GM19372 (cell line): ENCODE results near the gene ARHGAP10.
A peak's percentile ranks its signal among the peaks of the same experiment; 100 is the strongest.

ENCODE experiments used
- ATAC-seq: cut with Tn5 transposase; IDR thresholded peaks from one replicate; pipeline ENCODE4 v1.9.1; 2021; ENCODE audit warnings: mild to moderate bottlenecking, low read depth, moderate library complexity; ENCODE audit not compliant: unreplicated experiment

Gene ARHGAP10

DNA sequence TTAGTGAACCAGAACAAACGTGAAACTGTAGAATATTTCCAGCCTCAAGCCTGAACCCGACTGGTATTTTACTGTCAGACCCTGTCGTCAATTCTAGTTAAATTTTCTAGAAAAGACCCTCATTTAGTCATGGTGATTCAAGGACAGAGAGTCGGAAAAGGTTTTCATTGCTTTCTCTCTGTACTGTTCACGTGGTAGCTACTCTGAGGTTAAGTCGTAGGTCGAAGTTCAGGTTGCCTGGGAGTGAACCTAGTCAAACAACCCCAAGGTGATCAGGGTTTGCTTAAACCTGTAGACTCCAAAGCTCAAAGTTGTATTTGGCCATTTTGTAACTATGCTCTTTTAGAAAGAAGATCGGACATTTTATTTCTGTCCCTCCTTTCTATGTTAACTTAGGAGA lies 283.6 kb downstream of the ARHGAP10 start:
- no peak for ATAC-seq

DNA sequence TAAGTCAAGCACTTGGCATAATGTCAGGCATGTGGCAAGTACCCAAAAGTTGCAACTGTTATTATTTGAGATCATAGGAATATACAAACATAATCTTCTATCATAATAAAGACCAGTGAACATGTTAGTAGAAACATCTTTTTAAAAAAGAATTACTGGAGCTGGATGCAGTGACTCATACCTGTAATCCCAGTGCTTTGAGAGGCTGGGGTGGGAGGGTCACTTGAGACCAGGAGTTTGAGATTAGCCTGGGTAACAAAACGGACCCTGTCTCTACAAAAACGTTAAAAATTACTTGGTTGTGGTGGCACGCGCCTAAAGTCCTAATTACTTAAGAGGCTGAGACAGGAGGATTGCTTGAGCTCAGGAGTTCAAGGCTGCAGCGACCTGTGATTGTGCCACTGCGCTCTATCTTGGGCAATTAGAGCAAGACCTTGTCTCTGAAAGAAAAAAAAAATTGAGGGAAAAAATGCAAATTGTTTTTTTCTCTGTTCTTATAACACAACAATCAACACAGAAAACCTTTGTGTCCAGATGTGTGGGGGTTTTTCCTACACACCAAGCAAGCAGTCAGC lies 284.3 kb downstream of the ARHGAP10 start:
- no peak for ATAC-seq

DNA sequence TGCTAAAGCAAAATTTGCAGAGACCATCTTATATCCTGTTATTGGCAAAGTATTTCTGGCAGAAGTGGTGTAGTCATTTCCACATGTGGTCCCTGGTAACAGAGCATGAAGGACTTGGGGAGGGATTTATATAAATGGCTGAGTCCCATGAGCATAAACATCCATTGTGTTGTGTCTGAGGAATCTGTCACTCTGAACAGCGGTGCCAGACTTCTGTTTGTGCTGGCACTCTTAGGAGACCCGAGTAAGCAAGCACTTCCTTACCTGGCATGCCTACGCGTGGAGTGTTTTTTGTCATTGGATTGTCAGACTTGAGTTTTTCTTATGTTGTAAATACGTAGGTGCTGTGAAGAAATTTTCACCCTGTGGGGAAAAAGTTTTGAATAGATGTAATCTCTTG lies 285.9 kb downstream of the ARHGAP10 start:
- ATAC-seq: no peak

DNA sequence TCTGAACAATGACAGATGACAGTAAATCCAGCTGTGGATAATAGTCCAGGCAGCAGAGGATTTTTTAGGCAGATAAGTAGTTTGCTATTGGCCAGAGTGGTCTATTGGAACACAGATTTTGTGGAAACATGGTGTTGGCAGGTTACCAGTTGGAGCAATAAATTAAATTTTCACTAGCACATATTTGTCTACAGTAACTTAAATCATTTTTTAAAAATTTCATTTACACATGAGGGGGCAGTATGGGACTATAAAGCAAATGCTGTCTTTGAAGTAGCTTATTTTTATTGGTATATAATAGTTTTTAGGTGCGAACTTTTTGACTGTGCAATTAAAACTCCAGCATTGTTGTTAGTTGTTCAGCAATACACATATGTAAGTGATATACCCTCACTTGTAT lies 289.8 kb downstream of the ARHGAP10 start:
- ATAC-seq: no peak

DNA sequence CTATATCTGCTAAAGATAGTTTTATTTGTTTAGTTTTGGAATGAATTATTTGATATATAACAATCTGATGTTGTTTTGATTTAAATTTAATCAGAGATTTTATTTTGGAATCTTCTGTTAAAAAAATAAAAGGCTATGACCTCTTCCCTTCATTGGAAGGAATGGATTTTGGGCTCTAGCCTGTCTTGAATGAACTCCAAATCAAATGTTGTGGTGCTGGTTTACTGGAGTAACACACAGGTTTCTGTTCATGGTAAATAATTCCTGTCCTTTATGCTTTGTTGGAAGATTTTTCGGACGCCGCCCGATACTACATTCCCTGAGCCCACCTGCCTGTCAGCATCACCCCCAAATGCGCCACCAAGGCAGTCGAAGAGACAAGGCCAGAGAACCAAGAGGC lies 291.1 kb downstream of the ARHGAP10 start:
- no peak for ATAC-seq

DNA sequence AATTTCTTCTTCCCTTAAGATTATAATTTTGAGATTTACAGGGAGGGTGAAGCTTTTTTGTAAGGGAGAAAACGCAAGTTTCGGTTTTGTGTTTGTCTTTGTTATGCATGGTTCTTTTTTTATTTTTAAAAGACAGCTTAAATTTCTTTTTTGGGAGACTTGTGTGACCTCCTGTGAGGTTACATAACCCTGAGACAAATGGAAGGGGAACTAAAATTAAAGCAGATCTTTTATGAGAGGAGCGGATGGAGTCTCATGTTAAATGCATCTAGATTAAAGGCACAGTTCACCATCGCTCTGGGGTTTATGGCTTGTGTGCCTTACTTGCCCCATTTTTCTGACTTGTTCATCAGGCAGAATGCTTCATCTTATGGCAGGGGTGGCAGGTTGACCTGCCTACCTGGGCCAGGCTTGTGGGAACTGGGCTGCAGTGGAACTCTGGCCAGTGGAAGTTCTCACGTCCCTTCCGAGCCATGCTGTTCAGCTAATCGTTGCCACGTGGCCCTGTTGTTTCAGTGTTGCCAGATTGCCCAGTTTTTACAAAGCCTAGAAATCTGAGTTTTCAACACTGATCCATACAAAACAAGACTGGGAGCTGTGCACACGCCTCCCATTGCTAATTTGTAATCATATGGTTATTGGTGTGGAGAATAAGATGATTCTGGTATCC lies 291.8 kb downstream of the ARHGAP10 start:
- no peak for ATAC-seq

DNA sequence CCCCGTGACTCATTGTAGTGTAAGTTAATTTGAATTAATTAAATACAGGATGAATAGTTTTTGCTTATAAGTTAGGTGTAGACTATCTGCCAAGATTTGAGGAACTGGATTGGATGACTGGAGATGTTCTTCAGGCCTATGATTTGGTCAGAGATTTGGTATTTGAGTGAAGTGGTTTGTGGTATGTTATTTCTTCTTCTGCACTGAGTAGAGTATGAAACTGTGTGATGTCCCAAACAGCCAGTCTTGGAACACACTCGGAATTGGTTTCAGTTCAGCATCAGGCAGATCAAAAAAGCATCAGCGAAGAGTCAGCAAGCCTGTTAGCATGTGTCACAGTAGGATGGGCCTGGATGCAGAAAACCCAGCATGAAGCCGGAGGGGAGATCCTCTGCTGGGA lies 294.1 kb downstream of the ARHGAP10 start:
- no peak for ATAC-seq

DNA sequence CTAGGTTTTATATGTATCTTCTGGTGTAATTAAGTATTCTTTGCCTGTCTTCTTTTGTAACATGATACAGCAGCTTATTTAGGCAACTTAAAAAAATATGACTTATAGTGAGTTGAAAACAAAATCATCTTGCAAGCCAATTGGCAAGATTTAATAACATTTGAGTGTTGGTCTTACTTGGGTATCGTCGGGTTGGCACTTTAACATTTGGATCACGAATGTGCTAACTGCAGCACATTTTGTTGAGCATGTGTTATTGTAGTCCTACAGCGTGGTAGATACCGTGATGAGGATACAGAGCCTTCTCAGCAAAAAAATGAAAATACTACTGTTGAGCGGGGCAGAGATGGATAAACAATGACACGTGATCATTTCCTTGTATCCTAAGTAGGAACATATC lies 295.3 kb downstream of the ARHGAP10 start:
- no peak for ATAC-seq

DNA sequence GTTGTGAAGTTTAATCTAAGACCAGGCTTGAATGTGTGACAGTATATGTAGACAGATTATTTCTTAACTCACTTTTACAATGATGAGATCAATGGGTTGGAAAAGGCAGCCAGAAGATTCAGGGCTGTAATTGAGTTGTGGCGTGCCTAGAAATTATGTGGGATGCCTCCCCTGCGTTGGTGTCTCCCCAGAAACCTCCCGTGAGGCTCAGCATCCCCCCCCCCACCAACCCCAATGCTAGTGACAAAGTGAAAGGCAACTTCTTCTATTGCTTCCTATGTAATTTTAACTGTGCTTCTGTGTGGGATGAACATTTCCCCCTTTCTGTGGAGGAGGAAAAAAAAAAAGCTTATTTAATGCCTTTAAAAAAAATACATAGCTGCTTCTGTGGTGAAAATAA lies 297.9 kb downstream of the ARHGAP10 start:
- ATAC-seq: no peak

DNA sequence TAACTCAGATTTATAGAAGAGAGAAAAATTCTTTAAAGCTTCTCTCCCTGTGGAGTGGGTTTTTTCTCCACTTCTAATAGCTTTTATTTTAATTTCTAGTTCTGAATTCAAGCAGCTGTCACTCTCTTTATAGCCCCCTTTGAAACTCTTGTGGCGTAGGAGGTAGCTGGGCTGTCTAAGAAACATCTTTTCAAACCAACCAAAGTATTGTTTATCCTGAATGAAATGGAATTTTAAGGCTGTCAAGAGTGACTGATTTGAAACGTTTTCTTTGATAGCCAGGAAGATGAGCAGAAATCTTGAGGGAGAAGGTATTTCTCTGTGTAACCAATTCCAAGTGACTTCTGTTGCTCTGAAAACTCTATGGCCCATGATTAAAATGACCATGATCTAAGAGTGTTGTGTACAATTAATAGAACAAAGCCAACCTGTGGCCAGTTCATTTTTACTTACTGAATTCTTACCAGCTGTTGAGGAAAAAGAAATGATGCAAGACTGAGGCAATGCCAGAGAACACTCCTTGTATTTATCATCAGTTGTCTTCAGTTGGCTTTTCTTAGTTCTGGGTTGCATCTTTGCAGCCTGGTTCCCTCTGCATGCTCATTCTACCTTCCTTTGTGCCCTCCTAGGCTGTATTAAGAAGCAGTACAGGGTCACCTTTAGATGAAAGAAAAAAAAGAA lies 298.4 kb downstream of the ARHGAP10 start:
- no peak for ATAC-seq

DNA sequence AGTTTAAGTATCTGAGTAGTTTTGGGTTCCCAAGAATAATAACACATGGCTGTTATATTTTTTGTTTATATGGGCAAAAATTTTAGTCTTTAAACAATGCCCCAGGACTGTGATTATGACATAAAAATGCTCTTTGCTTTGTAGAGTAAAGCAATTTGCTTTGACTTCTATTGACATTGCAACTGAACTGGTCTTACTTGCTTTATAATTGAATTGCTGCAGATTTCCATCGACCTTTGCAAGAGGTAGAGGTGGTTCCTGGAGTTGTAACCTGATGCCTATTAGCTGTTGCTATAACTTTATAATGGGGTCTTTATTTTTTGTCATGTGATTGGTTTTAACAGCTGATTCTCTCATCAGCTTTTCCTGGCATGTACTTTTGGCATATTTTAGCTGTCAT lies 302.9 kb downstream of the ARHGAP10 start:
- ATAC-seq: no peak

DNA sequence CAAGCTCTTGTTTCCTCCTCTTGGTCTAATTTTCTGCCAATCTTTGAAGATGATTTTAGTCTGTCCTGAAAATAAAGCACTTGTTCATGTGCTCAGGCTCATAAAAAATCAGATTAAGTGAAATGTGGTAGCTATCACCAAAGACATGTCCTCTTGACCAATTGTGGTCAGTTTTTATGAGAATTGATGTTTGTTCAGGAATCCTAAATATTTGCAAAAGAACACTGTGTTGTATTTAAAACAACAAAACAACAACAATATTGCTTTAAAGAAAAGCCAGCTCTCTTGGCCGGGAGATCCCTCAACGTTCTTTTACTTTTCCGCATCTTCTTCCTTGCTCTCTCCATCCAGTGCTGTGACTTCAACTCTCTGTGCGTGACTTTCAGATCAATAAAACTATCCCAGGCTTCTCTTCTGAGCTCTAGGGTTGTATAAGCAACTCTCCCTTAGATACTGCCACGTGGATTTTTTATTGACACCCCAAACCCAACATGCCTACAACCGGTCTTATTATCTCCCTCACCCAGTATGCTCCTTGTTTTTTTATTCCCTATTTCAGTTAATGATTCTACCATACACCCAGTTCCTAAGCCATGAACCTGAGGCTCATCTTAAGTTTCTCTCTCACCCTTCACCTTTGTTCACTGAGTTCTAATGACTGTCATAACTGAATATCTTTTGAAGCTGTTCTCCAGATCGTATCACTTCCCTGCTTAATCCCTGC lies 309.9 kb downstream of the ARHGAP10 start:
- ATAC-seq: no peak

DNA sequence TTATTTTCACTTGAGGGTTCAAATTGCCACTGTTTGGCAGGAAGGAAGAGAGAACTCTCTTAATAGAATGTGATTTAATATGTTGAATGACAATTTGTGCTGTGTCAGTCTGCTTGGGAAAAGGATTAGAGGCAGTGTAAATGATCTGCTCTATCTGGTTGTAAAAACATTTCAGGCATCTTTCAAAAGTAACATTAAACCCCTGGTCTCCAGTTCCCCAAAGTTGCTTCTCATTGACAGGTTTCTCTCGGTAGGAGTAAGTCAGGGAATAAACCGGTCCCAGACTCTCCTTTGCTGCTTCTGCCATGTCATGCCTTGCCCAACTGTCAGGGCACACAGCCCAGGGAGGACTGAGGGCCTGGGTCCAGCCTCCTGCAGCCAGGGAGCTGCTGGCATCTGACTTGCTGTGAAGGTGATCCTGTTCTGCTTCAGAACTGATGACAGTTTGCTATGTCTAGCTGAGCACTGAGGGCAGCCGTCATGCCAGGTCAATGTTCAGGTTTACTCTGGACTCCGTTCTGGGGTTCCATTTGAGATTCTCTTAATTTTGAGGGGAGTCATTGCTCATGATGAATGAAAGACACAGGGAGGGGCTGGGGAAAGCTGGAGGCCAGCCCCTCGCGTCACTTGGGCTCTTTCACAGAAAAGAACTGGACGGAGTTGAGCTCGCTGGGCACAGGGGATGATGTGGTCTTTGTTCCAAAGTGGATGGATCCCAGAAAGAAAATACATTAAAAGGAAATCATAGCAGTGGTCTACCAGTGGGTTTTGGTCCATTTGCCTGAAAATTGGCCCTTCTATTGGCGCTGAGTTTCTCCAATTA lies 312.4 kb downstream of the ARHGAP10 start:
- no peak for ATAC-seq

DNA sequence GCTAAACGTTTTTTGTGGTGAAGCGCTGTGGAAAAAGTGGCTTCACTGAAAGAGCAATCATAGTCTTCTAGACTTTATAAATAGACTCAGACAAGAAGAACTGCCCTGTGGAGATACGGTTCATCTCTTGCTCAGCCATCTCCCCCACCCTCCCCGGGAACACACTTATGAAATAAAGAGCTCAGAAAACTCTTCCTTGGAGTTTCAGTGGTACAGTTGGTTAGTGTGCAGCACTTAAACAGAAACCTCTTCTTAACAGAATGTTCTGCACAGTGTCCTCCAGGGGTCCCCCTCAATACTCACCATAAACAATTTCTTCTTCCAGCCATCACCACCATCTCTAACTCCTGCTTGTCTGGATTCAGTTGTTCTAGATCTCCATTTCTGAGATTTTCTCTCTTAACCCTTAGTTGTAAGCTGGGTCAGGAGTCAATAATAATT lies 313.0 kb downstream of the ARHGAP10 start:
- peak; percentile 94 for ATAC-seq

DNA sequence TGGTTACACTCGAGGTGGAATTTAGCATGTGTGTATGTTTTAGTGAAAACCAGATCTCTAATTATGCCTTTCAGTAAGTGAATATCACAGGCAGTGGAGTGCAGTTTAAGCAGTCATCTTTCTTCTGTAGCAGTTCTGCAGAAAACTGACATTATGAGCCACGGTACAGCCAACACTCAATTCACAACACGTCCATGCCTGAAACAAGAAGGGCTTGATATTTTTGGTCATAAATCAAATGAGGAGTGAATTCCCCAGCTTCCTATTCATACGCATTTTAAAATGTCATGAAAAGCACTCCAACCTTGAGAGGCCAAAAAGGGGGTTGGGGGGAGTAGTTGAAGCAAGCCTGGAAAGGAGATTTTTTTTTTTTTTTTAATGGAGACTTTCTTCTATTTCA lies 316.7 kb downstream of the ARHGAP10 start:
- ATAC-seq: no peak

DNA sequence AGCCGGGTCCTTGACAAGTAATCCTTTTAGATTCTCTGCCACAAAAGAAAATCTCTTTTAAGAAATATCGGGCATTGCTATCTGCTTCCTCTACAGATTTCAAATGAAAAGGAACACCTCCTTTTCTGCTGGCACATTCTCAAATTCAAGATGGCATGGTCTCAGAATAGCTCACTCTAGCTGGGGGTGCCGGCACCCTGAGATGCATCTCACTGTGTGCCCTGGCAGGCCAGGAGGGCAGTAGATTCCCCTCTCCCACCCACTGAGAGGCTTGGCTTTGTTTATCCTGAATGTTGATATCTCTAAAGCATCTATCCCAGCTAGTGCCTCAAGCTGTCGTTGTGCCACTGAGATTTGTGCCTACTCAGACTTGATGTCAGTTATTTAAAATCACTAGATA lies 319.5 kb downstream of the ARHGAP10 start:
- ATAC-seq: no peak

DNA sequence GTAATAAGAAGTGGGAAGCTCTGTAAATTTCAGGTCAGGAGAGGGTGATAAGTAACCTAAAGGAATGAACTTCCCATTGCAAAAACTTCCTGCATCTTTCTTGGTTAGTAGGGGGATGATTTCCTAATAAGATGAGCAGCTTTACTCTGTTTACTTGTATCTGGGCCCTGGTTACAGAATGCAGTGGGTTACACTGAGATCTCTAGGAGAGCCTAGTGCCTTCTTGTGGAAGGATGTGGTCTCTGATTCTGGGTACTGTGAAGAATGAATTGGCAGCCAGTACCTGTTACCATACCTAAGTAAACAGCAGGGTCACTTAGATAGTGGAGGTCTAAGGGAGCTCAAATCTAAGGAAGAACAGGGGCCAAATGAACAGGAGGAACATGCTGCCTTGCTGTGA lies 320.6 kb downstream of the ARHGAP10 start:
- ATAC-seq: no peak

DNA sequence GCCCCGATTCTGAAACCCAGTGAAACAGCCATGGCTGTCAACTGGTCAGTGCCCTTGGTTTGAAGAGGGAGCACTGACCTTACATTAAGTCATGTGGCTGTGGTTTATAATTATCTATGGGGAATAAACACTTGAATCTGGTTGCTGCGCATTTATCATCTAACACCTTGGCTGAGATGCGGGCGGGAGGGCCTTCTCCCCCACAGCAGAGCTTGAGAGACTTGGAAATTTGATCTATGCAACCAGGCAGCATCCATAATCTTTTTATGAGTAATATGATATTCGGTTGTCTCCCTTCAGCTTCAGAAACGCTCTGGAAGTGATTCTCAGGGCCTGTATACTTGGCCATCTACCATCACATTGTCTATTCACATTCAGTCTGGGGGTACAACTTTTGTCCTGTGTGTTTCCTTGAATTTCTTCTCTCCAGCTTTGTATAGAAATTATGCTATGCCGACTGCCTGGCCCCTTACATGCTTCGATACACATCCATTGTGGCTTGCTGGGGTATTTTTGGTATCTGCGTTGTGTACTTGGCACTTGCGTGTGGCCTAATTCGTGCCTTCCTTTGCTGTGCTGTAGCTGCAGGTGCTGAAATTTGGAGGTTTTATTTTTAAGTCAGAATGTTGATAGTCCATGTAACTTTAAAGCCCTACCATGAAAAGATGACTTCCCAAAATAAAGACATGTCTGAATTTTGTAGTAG lies 321.6 kb downstream of the ARHGAP10 start:
- ATAC-seq: no peak

DNA sequence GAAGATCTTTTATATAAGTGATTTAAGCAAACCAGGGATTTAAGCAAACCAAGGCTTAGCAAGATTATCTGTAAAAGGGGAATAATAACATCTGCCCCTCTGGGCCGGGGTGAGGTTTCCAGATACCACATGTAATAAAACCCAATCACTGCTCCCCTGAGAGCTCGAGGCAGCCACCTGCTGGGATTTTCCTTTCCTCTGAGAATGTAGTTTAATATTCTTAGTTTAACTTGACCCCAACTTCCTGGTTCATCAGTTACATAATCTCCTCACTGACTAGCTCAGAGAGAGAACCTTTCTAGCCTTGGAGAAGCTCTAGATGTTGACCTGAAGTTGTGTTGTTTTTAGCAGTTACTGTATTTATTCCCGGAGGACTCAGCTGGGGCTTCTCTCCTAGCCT lies 322.4 kb downstream of the ARHGAP10 start:
- no peak for ATAC-seq

DNA sequence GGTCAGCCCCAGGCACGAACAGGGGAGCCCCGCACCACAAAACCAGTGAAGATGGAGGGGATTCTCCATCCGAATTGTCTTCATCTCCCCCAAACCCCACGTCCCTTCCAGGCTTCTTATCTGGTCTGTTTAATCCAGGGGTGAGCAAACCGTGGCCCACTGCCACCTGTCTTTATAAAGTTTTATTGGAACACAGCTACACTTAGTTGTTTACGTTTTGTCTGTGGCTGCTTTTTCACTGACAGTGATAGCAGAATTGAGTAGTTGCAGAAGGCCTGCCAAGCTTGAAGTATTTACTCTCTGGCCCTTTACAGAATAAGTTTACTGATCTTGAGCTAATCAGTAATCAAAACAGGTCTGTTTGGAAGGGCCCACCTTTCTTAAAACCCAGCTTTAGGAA lies 324.0 kb downstream of the ARHGAP10 start:
- ATAC-seq: no peak
